ENCODE results near the gene CSAG1.
"Not testable (repeated sequence)": the region's sequence is repeated elsewhere in the genome, so short reads cannot be mapped to it uniquely, and the experiment has no call there.

The CSAG1 gene

DNA sequence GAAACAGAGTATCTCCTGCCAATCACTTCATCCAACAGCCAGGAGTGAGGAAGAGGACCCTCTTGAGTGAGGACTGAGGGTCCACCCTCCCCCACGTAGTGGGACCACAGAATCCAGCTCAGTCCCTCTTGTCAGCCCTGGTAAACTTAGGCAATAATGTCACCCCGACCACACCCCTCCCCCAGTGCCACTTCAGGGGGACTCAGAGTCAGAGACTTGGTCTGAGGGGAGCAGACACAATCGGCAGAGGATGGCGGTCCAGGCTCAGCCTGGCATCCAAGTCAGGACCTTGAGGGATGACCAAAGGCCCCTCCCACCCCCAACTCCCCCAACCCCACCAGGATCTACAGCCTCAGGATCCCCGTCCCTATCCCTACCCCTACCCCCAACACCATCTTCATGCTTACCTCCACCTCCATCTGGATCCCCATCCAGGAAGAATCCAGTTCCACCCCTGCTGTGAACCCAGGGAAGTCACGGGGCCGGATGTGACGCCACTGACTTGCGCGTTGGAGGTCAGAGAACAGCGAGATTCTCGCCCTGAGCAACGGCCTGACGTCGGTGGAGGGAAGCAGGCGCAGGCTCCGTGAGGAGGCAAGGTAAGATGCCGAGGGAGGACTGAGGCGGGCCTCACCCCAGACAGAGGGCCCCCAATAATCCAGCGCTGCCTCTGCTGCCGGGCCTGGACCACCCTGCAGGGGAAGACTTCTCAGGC is at the start of gene CSAG1, which contains the start of gene MAGEA12:
Gene CSAG1 (minus strand): TSS at position 461 of the 715 bp plus-strand sequence. CDS start 1,261 bp downstream, outside the sequence.
Gene MAGEA12 (plus strand): TSS at position 497 of the 715 bp plus-strand sequence. CDS start 2,405 bp downstream, outside the sequence.
- DNase-seq = no peak

GRCh38 chrX:152769549-152770289 is 36.2 kb upstream of the CSAG1 start, which contains the start of gene MAGEA6:
TSS of gene MAGEA6 (minus strand) at chrX:152769689. CDS start at chrX:152767650, 2,039 bp downstream.
- not testable (repeated sequence) for DNase-seq

- DNase-seq = not testable (repeated sequence)
These were observed 33.0 kb upstream of the CSAG1 start for GRCh38 chrX:152766562-152766961.

DNA sequence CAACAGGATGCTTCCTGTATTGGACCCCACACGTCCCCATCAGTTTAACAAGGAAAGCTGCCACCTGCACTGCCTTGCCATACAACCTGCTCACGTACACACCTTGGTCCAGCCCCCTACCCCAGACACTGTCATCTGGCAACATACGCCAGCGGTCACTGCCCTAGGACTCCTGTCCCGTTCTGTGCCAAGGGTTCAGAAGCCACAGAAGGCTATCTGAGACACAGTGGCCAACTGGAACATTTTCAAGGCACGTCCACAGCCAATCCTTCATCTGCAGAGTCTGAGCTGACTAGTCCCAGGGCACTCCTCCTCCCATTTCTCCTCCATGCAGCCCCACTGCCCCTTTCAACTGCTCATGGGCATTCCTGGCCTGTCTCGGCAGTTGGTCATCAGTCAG is 28.1 kb upstream of the CSAG1 start:
- DNase-seq = not testable (repeated sequence)

GRCh38 chrX:152759544-152759943 is 26.0 kb upstream of the CSAG1 start:
- DNase-seq = not testable (repeated sequence)

DNA sequence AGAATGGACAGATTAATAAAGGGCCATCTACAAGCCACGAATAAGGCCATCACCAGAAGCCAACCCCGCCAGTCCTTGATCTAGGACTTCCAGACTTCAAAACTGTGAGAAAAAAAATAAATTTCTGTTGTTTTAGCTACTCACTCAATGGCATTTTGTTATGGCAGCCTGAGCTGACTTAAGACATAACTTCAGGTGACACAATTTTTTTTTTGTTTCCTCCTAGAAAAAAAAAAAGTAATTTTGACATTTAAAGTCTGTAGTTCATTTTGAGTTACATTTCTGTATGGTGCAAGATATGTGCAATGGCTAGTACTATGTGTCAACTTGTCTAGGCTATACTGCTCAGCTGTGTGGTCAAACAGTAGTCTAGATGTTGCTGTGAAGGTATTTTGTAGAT is 25.4 kb upstream of the CSAG1 start, which contains the start of gene CSAG3:
Gene CSAG3 (plus strand): TSS at position 301 of the 400 bp plus-strand sequence.
- not testable (repeated sequence) for DNase-seq

DNA sequence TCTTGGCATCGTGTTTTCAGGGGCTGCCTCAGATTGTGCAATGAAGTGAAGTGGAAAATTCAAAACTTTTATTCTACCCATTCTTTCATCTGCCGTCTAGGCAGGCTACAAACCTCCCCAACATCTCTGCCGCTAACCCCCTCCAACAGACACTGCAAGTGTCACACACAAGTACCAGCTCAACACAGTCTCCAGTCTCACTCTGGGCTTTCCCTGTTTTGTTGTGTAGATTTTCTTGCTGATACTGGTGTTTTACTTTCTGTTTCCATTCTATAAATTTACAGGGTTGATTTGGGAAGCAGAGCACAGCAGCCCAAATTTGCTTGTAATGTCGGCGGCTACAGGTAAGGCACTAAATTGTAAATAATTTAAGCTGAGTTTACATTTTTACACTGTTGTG is 21.4 kb upstream of the CSAG1 start:
- DNase-seq = not testable (repeated sequence)

DNA sequence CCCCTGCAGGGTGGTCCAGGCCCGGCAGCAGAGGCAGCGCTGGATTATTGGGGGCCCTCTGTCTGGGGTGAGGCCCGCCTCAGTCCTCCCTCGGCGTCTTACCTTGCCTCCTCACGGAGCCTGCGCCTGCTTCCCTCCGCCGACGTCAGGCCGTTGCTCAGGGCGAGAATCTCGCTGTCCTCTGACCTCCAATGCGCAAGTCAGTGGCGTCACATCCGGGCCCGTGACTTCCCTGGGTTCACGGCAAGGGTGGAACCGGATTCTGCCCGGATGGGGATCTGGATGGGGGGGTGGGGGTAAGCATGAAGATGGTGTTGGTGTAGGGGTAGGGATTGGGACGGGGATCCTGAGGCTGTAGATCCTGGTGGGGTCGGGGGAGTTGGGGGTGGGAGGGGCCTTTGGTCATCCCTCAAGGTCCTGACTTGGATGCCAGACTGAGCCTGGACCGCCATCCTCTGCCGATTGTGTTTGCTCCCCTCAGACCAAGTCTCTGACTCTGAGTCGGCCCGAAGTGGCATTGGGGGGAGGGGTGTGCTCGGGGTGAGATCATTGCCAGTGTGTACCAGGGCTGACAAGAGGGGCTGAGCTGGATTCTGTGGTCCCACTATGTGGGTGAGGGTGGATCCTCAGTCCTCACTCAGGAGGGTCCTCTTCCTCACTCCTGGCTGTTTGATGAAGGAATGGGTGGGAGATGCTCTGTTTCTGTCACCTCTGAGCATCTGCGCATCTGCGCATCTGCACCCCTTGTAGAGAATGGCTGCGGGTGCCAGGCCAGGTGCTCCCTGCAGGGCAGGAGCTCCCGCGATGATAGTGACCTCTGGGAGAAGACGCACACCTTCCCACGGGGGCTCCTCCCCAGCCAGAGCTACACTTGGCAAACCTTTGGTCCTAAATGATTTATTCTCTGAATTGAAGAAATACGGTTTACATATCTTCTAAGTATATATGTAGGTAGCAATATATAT is 20.4 kb upstream of the CSAG1 start, which contains the start of gene MAGEA2:
Gene MAGEA2 (minus strand): TSS at position 157 of the 965 bp plus-strand sequence. CDS start 2,479 bp downstream, outside the sequence.
- not testable (repeated sequence) for DNase-seq

- no peak for DNase-seq
These were observed 5.0 kb upstream of the CSAG1 start for GRCh38 chrX:152738560-152738959.

DNA sequence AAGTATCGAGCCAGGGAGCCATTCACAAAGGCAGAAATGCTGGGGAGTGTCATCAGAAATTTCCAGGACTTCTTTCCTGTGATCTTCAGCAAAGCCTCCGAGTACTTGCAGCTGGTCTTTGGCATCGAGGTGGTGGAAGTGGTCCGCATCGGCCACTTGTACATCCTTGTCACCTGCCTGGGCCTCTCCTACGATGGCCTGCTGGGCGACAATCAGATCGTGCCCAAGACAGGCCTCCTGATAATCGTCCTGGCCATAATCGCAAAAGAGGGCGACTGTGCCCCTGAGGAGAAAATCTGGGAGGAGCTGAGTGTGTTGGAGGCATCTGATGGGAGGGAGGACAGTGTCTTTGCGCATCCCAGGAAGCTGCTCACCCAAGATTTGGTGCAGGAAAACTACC is 3.0 kb upstream of the CSAG1 start:
- not testable (repeated sequence) for DNase-seq

GRCh38 chrX:152735860-152736511 is 2.5 kb upstream of the CSAG1 start:
- no peak for DNase-seq

DNA sequence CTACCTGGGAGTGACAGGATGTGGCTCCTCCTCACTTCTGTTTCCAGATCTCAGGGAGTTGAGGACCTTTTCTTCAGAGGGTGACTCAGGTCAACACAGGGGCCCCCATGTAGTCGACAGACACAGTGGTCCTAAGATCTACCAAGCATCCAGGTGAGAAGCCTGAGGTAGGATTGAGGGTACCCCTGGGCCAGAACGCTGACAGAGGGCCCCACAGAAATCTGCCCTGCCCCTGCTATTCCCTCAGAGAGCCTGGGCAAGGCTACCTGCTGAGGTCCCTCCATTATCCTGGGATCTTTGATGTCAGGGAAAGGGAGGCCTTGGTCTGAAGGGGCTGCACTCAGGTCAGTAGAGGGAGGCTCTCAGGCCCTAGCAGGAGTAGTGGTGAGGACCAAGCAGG is 1.6 kb upstream of the CSAG1 start:
- no peak for DNase-seq

DNA sequence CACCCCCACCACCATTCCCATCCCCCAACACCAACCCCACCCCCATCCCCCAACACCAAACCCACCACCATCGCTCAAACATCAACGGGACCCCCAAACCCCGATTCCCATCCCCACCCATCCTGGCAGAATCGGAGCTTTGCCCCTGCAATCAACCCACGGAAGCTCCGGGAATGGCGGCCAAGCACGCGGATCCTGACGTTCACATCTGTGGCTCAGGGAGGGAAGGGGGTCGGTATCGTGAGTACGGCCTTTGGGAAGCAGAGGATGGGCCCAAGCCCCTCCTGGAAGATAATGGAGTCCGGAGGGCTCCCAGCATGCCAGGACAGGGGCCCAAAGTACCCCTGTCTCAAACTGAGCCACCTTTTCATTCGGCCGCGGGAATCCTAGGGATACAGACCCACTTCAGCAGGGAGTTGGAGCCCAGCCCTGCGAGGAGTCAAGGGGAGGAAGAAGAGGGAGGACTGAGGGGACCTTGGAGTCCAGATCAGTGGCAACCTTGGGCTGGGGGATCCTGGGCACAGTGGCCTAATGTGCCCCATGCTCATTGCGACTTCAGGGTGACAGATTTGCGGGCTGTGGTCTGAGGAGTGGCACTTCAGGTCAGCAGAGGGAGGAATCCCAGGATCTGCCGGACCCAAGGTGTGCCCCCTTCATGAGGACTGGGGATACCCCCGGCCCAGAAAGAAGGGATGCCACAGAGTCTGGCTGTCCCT is 780 bp upstream of the CSAG1 start:
- DNase-seq = not testable (repeated sequence)

- no peak for DNase-seq
These were observed 8.1 kb downstream of the CSAG1 start for GRCh38 chrX:152725409-152725808.

DNA sequence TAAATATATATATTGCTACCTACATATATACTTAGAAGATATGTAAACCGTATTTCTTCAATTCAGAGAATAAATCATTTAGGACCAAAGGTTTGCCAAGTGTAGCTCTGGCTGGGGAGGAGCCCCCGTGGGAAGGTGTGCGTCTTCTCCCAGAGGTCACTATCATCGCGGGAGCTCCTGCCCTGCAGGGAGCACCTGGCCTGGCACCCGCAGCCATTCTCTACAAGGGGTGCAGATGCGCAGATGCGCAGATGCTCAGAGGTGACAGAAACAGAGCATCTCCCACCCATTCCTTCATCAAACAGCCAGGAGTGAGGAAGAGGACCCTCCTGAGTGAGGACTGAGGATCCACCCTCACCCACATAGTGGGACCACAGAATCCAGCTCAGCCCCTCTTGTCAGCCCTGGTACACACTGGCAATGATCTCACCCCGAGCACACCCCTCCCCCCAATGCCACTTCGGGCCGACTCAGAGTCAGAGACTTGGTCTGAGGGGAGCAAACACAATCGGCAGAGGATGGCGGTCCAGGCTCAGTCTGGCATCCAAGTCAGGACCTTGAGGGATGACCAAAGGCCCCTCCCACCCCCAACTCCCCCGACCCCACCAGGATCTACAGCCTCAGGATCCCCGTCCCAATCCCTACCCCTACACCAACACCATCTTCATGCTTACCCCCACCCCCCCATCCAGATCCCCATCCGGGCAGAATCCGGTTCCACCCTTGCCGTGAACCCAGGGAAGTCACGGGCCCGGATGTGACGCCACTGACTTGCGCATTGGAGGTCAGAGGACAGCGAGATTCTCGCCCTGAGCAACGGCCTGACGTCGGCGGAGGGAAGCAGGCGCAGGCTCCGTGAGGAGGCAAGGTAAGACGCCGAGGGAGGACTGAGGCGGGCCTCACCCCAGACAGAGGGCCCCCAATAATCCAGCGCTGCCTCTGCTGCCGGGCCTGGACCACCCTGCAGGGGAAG is 19.4 kb downstream of the CSAG1 start, which contains the start of gene MAGEA2B:
Gene MAGEA2B (plus strand): TSS at position 814 of the 973 bp plus-strand sequence. CDS start 2,479 bp downstream, outside the sequence.
- not testable (repeated sequence) for DNase-seq

DNA sequence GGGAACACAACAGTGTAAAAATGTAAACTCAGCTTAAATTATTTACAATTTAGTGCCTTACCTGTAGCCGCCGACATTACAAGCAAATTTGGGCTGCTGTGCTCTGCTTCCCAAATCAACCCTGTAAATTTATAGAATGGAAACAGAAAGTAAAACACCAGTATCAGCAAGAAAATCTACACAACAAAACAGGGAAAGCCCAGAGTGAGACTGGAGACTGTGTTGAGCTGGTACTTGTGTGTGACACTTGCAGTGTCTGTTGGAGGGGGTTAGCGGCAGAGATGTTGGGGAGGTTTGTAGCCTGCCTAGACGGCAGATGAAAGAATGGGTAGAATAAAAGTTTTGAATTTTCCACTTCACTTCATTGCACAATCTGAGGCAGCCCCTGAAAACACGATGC is 20.3 kb downstream of the CSAG1 start:
- DNase-seq = not testable (repeated sequence)

- not testable (repeated sequence) for DNase-seq
These were observed 24.3 kb downstream of the CSAG1 start, which contains the start of gene CSAG2 for GRCh38 chrX:152709173-152709572. TSS of gene CSAG2 (minus strand) at chrX:152709273. CDS start at chrX:152709112, 161 bp downstream.

DNA sequence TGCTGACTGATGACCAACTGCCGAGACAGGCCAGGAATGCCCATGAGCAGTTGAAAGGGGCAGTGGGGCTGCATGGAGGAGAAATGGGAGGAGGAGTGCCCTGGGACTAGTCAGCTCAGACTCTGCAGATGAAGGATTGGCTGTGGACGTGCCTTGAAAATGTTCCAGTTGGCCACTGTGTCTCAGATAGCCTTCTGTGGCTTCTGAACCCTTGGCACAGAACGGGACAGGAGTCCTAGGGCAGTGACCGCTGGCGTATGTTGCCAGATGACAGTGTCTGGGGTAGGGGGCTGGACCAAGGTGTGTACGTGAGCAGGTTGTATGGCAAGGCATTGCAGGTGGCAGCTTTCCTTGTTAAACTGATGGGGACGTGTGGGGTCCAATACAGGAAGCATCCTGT is 27.0 kb downstream of the CSAG1 start:
- DNase-seq = not testable (repeated sequence)

DNA sequence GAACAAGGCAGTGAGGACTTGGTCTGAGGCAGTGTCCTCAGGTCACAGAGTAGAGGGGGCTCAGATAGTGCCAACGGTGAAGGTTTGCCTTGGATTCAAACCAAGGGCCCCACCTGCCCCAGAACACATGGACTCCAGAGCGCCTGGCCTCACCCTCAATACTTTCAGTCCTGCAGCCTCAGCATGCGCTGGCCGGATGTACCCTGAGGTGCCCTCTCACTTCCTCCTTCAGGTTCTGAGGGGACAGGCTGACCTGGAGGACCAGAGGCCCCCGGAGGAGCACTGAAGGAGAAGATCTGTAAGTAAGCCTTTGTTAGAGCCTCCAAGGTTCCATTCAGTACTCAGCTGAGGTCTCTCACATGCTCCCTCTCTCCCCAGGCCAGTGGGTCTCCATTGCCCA is 33.1 kb downstream of the CSAG1 start:
- not testable (repeated sequence) for DNase-seq
